CD14-positive monocyte (primary cell): ENCODE measurements around the gene STK38L. TPM values are rescaled to one million over a fixed set of nuclear protein-coding genes. Genes with fewer than 3 reads are reported as not detected.

ENCODE experiments used
- DNase-seq, 3 donors: peaks; one replicate each; pipeline ENCODE4 v3.0.0-alpha.2; 2011 to 2022
- H2AFZ ChIP-seq: 2 replicates; pipeline ENCODE4 v1.6.0; 2012; ENCODE audit warnings: mild to moderate bottlenecking, low read depth, low read length, inconsistent platforms; ENCODE audit not compliant: insufficient read depth, poor library complexity, severe bottlenecking
- H3K27ac ChIP-seq, 2 donors: 1 replicate in 1 of 2; 2 replicates in 1 of 2; pipeline ENCODE4 v1.5.1; 2012 to 2013; ENCODE audit warnings: low read length in 2 of 2, control low read depth in 1 of 2, inconsistent platforms in 1 of 2, low read depth in 1 of 2, mild to moderate bottlenecking in 1 of 2
- H3K27me3 ChIP-seq, 2 donors: one replicate each; pipeline versions ENCODE4 v1.6.0 to v1.6.1; 2011 to 2013; ENCODE audit warnings: low read length in 2 of 2; ENCODE audit not compliant: control insufficient read depth in 2 of 2, insufficient read depth in 2 of 2
- H3K36me3 ChIP-seq, 2 donors: replicated peaks in 1 of 2; 1 replicate in 1 of 2; 2 replicates in 1 of 2; pipeline versions ENCODE4 v1.5.1 to v1.6.1; 2012 to 2013; ENCODE audit warnings: low read length in 2 of 2, control low read depth in 1 of 2, inconsistent platforms in 1 of 2, mild to moderate bottlenecking in 1 of 2; ENCODE audit not compliant: insufficient read depth in 2 of 2, control insufficient read depth in 1 of 2
- H3K4me1 ChIP-seq, 2 donors: 1 replicate in 1 of 2; 2 replicates in 1 of 2; pipeline versions ENCODE4 v1.5.1 to v1.6.1; 2012 to 2013; ENCODE audit warnings: low read length in 2 of 2, control low read depth in 1 of 2, inconsistent platforms in 1 of 2, mild to moderate bottlenecking in 1 of 2, moderate library complexity in 1 of 2; ENCODE audit not compliant: insufficient read depth in 2 of 2, control insufficient read depth in 1 of 2
- H3K4me2 ChIP-seq: replicated peaks from 2 replicates; pipeline ENCODE3; 2012; ENCODE audit warnings: low read length, moderate library complexity, mild to moderate bottlenecking; ENCODE audit not compliant: poor library complexity, severe bottlenecking; ENCODE audit errors: extremely low read depth
- H3K4me3 ChIP-seq, 3 experiments: fragments of 200-600 bp in 1 of 3; sonication (generic) in 1 of 3; replicated peaks in 1 of 3; 1 replicate in 2 of 3; 2 replicates in 1 of 3; pipeline ENCODE4 v1.5.1; 2011 to 2013; ENCODE audit warnings: low read length in 3 of 3, mild to moderate bottlenecking in 3 of 3, control low read depth in 2 of 3, low read depth in 2 of 3, inconsistent platforms in 1 of 3, moderate library complexity in 1 of 3
- H3K79me2 ChIP-seq: 2 replicates; pipeline ENCODE4 v1.6.0; 2012; ENCODE audit warnings: mild to moderate bottlenecking, control low read depth, inconsistent platforms, low read length, moderate library complexity; ENCODE audit not compliant: insufficient read depth
- H3K9ac ChIP-seq: 2 replicates; pipeline ENCODE4 v1.6.0; 2017; ENCODE audit warnings: low read length, mild to moderate bottlenecking; ENCODE audit not compliant: insufficient read depth, poor library complexity, severe bottlenecking
- H3K9me3 ChIP-seq, 2 donors: replicated peaks in 1 of 2; 1 replicate in 1 of 2; 2 replicates in 1 of 2; pipeline versions ENCODE4 v1.5.1 to v1.6.1; 2012 to 2013; ENCODE audit warnings: low read length in 2 of 2, control low read depth in 1 of 2; ENCODE audit not compliant: control insufficient read depth in 1 of 2, insufficient read depth in 1 of 2
- H4K20me1 ChIP-seq: 2 replicates; pipeline ENCODE4 v1.6.0; 2012; ENCODE audit warnings: mild to moderate bottlenecking, low read length, control low read depth, moderate library complexity; ENCODE audit not compliant: insufficient read depth
- H3K27ac Mint-ChIP-seq, 7 donors: one replicate each; pipeline ENCODE4 v1.8.0; 2020; ENCODE audit warnings: mild to moderate bottlenecking in 7 of 7, mixed read lengths in 7 of 7, moderate library complexity in 6 of 7, inconsistent platforms in 2 of 7
- H3K27me3 Mint-ChIP-seq, 3 donors: one replicate each; pipeline ENCODE4 v1.8.0; 2021 to 2022; ENCODE audit warnings: low read depth in 3 of 3, mild to moderate bottlenecking in 3 of 3, mixed read lengths in 3 of 3, moderate library complexity in 3 of 3, inconsistent platforms in 1 of 3
- H3K36me3 Mint-ChIP-seq, 2 donors: one replicate each; pipeline ENCODE4 v1.8.0; 2020; ENCODE audit warnings: mixed read lengths in 2 of 2, inconsistent platforms in 1 of 2, mild to moderate bottlenecking in 1 of 2
- H3K4me1 Mint-ChIP-seq: one replicate; pipeline ENCODE4 v1.8.0; 2020; ENCODE audit warnings: mild to moderate bottlenecking, mixed read lengths
- H3K4me3 Mint-ChIP-seq, 2 donors: one replicate each; pipeline ENCODE4 v1.8.0; 2020; ENCODE audit warnings: mild to moderate bottlenecking in 2 of 2, mixed read lengths in 2 of 2, moderate library complexity in 1 of 2
- H3K9me3 Mint-ChIP-seq, 7 donors: one replicate each; pipeline ENCODE4 v1.8.0; 2020 to 2022; ENCODE audit warnings: mixed read lengths in 7 of 7, mild to moderate bottlenecking in 6 of 7, moderate library complexity in 6 of 7, inconsistent platforms in 2 of 7
- CTCF ChIP-seq: fragments of 200-600 bp; IDR thresholded peaks from one replicate; pipeline ENCODE4 v1.8.0; 2022; ENCODE audit warnings: antibody characterized with exemption, mild to moderate bottlenecking
- WGBS: methylation state at CpG from one replicate; pipeline ENCODE4 v1.1.5; 2013; ENCODE audit warnings: missing lambda C conversion rate; ENCODE audit not compliant: insufficient coverage; 5-methylcytosine and 5-hydroxymethylcytosine counted together
- intact Hi-C, 2 donors: fragments of 100-400 bp; cut with micrococcal nuclease; formaldehyde crosslinking; loops; one replicate each; pipeline versions ENCODE4 v1.15.0 to v1.15.1; 2023
- polyA plus RNA-seq, 3 donors: library from polyadenylated mRNA; depleted of rRNA in 1 of 3; unstranded in 2 of 3; stranded (reverse) in 1 of 3; fragments of 300-500 nt in 2 of 3; fragments of >200 nt in 1 of 3; fragmentation: Illumina TruSeq in 2 of 3; gene quantifications; 1 replicate in 2 of 3; 2 replicates in 1 of 3; pipeline ENCODE4 v1.2.3, GENCODE V29; 2012 to 2021

Gene STK38L
- polyA plus RNA-seq, 3 donors, result 20.0 to 29.5 (median 20.5) TPM

- WGBS, result 100% methylated on average over 1 of the region's 2 CpGs
- intact Hi-C loops, result loop anchor here (10.0 kb wide), 1 partner anchor 295 kb away; the partner anchor contains the start of gene TM7SF3 (in 2 of the 2)
- peaks cover 16% of the 10 kb centered on the region for H4K20me1 ChIP-seq
- Mint-ChIP-seq H3K4me1 (no peaks in the 10 kb centered on the region), H3K27me3 (no peaks in the 10 kb centered on the region), H3K36me3 (peaks cover 55 to 71% of the 10 kb centered on the region in 2 donors), H3K9me3 (no peaks in the 10 kb centered on the region), H3K27ac (peak overlapping the region in 1 of 7 donors; percentile 45), H3K4me3 (no peak overlapping the region)
- no peak overlapping the region for H3K4me3 ChIP-seq
- H3K79me2 ChIP-seq, result no peaks in the 10 kb centered on the region
- no peaks in the 10 kb centered on the region for H3K27me3 ChIP-seq
- no peak overlapping the region for H3K4me2 ChIP-seq
- peaks cover 65 to 88% of the 10 kb centered on the region in 2 donors for H3K36me3 ChIP-seq
- H3K27ac ChIP-seq, result peak overlapping the region in 1 of 2 donors; percentile 21
- no peaks in the 10 kb centered on the region for H3K4me1 ChIP-seq
- TF ChIP-seq CTCF, result no peak
- H3K9ac ChIP-seq, result no peak overlapping the region
- H2AFZ ChIP-seq, result no peak overlapping the region
- DNase-seq, result no peak
- H3K9me3 ChIP-seq, result no peaks in the 10 kb centered on the region
These were observed 65.4 kb downstream of the STK38L start for GRCh38 chr12:27309293-27309994.

GRCh38 chr12:27309995-27310315 lies 65.9 kb downstream of the STK38L start:
- H3K9me3 ChIP-seq, result no peaks in the 10 kb centered on the region
- H3K27me3 ChIP-seq, result no peaks in the 10 kb centered on the region
- H3K9ac ChIP-seq, result no peak overlapping the region
- no peak overlapping the region for H3K4me2 ChIP-seq
- intact Hi-C loops, result loop anchor here (10.0 kb wide), 1 partner anchor 295 kb away; the partner anchor contains the start of gene TM7SF3 (in 2 of the 2)
- Mint-ChIP-seq H3K27ac (no peak overlapping the region), H3K4me1 (no peaks in the 10 kb centered on the region), H3K27me3 (no peaks in the 10 kb centered on the region), H3K36me3 (peaks cover 60 to 76% of the 10 kb centered on the region in 2 donors), H3K9me3 (no peaks in the 10 kb centered on the region), H3K4me3 (no peak overlapping the region)
- H3K4me3 ChIP-seq, result no peak overlapping the region
- DNase-seq, result no peak
- no peak overlapping the region for H2AFZ ChIP-seq
- WGBS, result 100% methylated on average over 1 of the region's 1 CpG
- no peak for TF ChIP-seq CTCF
- no peaks in the 10 kb centered on the region for H3K79me2 ChIP-seq
- H4K20me1 ChIP-seq, result peaks cover 16% of the 10 kb centered on the region
- no peaks in the 10 kb centered on the region for H3K4me1 ChIP-seq
- peaks cover 71 to 92% of the 10 kb centered on the region in 2 donors for H3K36me3 ChIP-seq
- peak overlapping the region in 1 of 2 donors; percentile 21 for H3K27ac ChIP-seq
